Suprapubic skin (tissue), 4 donors: ENCODE measurements around the gene EML3.
"Not testable (repeated sequence)": the region's sequence is repeated elsewhere in the genome, so short reads cannot be mapped to it uniquely, and the experiment has no call there.

Experiments
- EP300 ChIP-seq: sonication (generic); formaldehyde crosslinking; IDR thresholded peaks from one replicate; pipeline ENCODE4 v1.6.1; 2017; ENCODE audit warnings: antibody characterized with exemption
- POLR2A ChIP-seq, 2 donors: fragments of 450-650 bp; IDR thresholded peaks; one replicate each; pipeline ENCODE4 v1.6.1; 2017; ENCODE audit warnings: antibody characterized with exemption in 2 of 2, mild to moderate bottlenecking in 2 of 2, moderate library complexity in 2 of 2
- POLR2AphosphoS5 ChIP-seq, 3 donors: sonication (generic); formaldehyde crosslinking; IDR thresholded peaks; one replicate each; pipeline ENCODE4 v1.6.1; 2017; ENCODE audit warnings: antibody characterized with exemption in 3 of 3
- TF ChIP-seq, protein P1 (sequence below), 2 donors: fragments of 200-600 bp in 1 of 2; fragments of 450-650 bp in 1 of 2; sonication (generic) in 1 of 2; IDR thresholded peaks; one replicate each; pipeline ENCODE4 v1.5.1; 2016 to 2019; ENCODE audit warnings: antibody characterized with exemption in 2 of 2, mild to moderate bottlenecking in 1 of 2, moderate library complexity in 1 of 2

GRCh38 chr11:62650283-62650682 is 37.7 kb upstream of the EML3 start:
- TF ChIP-seq, protein P1, sequence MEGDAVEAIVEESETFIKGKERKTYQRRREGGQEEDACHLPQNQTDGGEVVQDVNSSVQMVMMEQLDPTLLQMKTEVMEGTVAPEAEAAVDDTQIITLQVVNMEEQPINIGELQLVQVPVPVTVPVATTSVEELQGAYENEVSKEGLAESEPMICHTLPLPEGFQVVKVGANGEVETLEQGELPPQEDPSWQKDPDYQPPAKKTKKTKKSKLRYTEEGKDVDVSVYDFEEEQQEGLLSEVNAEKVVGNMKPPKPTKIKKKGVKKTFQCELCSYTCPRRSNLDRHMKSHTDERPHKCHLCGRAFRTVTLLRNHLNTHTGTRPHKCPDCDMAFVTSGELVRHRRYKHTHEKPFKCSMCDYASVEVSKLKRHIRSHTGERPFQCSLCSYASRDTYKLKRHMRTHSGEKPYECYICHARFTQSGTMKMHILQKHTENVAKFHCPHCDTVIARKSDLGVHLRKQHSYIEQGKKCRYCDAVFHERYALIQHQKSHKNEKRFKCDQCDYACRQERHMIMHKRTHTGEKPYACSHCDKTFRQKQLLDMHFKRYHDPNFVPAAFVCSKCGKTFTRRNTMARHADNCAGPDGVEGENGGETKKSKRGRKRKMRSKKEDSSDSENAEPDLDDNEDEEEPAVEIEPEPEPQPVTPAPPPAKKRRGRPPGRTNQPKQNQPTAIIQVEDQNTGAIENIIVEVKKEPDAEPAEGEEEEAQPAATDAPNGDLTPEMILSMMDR (IDR thresholded peaks at IDR 0.05), result not testable (repeated sequence)
- TF ChIP-seq POLR2A (IDR thresholded peaks at IDR 0.05); EP300; POLR2AphosphoS5 (IDR thresholded peaks at IDR 0.05): not testable (repeated sequence)
